ENCODE data around the gene NXNL1.

NXNL1 gene

DNA sequence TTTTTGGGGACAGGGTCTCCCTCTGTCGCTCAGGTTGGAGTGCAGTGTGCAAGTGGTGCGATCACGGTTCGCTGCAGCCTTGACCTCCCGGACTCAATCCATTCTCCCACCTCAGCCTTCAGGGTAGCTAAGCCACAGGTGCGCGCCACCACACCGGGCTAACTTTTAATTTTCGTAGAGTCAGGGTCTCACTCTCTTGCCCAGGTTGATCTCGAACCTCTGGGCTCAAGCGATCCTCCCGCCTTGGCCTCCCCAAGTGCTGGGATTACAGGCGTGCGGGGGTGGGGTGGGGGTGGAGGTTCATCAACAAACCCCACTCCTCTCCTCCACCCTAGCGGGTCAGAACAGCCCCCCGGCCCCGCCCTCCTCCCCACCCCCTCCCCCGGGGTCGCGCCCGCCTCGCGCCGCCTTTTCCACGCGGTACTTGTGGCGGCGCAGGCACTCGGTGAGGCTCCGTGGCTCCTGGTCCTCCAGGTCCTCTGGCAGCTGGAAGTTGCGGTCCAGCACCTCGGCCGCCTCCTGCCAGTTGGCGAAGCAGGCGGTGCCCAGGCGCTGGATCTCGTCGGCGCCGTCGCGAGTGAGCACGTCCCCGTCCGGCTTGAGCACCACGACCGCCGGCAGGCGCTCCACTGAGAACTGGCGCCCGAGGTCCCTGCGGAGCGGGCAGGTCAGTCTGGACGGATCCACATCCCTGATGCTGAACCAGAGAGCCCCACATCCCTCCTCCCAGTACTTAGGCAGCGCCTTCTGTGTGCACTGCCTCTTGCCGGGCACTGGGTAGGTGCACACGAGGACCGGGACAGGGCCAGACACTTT, 5.2 kb downstream of the NXNL1 start:
- no peak for DNase-seq (ENCODE audit: low spot score)

DNA sequence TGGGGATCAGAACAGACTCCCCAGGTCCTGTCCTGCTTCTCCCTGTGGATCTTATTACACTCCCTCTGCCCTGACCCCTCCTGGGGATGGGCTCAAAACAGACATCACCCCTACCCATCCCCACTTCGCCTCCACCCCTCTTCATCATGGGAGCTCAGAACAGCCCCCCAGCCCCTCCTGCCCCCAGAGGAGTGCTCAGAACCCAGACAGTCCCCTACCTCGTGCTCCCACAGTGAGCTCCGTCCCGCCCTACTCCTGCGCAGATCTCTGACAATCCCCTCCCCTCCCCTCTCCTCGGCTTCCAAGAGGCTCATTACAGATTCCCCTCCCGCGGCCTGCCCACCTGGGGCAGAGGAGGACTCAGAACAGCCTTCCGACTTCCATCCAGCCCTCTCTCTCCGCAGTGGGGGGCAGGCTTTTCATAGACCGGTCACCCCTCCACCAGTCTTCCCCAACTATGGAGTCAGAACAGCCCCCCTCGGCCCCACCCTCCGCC, 6.1 kb downstream of the NXNL1 start:
- DNase-seq (ENCODE audit: low spot score): no peak

GRCh38 chr19:17451820-17452219, 8.9 kb downstream of the NXNL1 start:
- DNase-seq (ENCODE audit: low spot score): no peak

DNA sequence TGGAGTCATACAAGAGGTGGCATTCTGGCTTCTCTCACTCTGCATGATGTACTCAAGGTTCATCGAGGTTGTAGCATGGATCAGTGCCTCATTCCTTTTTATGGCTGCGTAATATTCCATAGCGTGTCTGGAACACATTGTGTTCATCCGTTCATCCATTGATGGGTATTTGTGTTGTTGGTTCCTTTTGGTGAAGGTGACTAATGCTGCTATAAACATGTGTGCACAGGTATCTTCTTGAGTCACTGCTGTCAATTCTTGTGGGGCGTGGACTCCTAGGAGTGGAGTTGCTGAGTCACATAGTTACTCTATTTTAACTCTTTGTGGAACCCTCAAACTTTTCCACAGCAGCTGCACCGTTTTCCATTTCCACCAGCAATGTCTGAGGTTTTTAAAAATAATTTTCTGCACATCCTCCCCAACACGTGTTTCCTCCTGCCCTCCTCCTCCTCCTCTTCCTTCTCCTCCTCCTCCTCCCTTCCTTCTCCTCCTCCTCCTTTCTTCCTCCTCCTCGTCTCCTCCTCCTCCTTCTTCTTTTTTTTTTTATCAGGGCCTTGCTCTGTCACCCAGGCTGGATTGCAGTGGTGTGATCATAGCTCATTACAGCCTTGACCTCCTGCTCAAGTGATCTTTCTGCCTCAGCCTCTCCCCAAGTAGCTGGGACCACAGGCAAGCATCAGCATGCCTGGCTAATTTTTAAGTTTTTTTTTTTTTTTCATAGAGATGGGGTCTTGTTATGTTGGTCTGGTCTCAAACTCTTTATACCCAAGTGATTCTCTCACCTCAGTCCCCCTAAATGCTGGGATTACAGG, 10.3 kb downstream of the NXNL1 start:
- DNase-seq (ENCODE audit: low spot score): peak; percentile 82

DNA sequence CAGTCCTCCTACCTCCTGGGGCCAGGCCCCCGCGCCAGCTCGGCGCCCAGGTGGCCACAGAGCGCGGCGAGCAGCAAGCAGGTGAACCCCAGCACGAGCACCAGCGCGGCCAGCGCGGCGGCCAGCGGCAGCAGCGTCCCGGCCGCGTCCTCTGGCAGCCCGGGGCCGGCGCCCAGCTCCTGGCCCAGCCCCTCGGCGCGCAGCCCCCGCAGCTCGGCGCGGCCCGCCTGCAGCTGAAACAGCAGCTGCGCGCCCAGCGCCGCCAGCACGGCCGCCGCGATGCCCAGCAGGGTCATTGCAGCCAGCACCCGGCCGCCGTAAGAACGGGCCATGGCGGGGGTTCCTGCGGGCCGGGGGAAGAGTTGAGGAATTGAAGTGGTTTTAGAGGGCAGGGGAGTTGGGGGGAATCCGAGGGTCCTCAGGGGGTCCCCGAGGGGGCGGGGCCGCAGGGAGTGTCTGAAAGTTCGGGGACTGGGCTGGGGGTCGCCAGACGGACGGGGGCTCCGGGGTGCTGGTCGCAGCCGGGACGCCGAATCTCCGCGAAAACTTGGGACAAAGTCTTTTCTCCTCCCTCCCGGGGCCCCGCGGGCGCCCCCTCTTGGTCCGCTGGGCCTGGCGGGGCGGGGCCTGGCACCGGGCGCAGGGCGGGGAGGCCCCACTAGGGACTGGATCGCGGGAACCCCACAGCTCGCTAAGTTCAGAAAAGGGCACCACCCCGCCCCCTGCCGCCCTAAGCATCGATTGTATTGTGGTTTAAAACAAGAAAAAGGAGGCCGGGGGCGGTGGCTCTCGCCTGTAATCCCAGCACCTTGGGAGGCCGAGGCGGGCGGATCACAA, 12.4 kb downstream of the NXNL1 start, which contains the start of gene TMEM221:
Gene TMEM221 (minus strand): TSS at position 538 of the 837 bp plus-strand sequence. CDS start 206 bp downstream, at position 332.
- DNase-seq (ENCODE audit: low spot score): peak; percentile 30

- DNase-seq (ENCODE audit: low spot score): no peak
Observed at GRCh38 chr19:17447704-17448130, 13.0 kb downstream of the NXNL1 start.

DNA sequence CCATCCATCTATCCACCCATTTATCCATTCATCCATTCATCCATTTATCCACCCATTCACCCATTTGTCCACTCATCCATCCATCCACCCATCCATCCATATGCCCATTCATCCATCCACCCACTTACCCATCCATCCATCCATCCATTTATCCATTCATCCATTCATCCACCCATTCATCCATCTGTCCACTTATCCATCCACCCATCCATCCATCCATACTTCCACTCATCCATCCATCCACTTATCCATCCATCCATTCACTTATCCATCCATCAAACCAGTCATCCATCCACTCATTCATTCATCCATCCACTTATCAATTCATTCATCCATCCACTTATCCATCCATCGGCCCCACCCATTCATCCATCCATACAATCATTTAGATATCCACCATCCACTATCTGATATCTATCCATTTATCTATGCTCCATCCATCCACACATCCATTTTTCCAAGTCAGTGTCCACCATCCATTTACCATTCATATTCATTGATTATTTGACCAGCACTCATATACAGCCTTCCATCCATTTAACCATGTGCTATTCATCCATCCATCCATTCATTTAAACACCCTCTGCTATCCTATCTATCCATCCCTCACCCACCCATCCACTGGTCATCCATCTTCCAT, 15.1 kb downstream of the NXNL1 start:
- DNase-seq (ENCODE audit: low spot score): no peak

GRCh38 chr19:17441241-17442021, 19.3 kb downstream of the NXNL1 start:
- no peak for DNase-seq (ENCODE audit: low spot score)

- no peak for DNase-seq (ENCODE audit: low spot score)
Observed at GRCh38 chr19:17436874-17437267, 23.9 kb downstream of the NXNL1 start.

GRCh38 chr19:17436094-17436873, 24.4 kb downstream of the NXNL1 start:
- no peak for DNase-seq (ENCODE audit: low spot score)

- no peak for DNase-seq (ENCODE audit: low spot score)
Observed at GRCh38 chr19:17435218-17435617, 25.5 kb downstream of the NXNL1 start.

GRCh38 chr19:17431417-17431816, 29.3 kb downstream of the NXNL1 start:
- DNase-seq (ENCODE audit: low spot score): no peak

DNA sequence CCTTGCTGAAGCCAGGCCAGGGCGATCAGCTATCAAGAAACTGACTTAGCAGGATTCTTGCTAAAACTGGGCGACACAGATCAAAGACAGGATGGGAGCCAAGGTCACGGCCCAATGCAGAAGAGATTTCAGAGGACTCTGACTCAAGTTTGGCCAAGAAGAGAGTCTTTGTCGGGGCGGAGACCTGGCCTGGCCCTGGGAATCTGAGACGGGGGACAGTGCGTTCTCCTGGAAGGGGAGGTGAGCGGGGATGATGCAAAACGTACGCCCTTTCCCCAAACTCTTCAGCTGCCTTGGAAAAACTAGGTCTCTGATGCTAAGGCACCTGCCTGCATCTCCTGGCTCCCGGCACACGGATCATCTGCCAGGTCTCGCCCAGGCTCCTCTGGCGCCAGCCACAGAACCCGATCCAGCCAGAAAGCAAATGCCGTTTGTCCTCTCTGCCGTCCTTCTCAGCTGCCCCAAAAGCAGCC, 31.0 kb downstream of the NXNL1 start:
- no peak for DNase-seq (ENCODE audit: low spot score)

DNA sequence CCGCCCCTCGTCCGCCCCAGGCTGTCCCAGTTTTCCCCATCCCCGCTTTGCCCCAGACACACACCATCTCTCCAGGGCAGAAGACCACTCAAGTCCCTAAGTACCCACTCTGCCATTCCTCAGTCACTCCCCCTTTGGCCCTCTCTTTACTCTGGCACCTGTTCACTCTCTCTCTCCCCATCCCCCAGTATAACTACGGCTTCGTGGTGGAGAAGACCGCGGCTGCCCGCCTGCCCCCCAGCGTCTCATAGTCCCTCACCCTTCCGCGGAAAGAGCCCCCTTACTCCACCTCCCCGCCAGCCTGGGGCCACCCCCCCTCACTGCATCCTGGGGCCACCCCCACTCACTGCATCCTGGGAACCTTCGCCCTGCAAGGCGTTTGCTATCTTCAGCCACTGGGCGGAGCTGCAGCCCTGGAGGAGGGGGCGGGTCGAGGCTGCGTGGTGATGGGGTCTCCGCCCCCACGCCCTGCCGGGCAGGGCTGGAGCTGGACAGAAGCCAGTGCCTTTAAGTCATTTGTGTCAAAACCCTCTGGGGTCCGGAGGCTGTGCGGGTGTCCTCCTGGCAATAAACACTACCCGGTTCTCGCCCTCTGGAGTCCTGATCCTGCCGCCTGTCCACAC, 35.9 kb downstream of the NXNL1 start:
- DNase-seq (ENCODE audit: low spot score): no peak

DNA sequence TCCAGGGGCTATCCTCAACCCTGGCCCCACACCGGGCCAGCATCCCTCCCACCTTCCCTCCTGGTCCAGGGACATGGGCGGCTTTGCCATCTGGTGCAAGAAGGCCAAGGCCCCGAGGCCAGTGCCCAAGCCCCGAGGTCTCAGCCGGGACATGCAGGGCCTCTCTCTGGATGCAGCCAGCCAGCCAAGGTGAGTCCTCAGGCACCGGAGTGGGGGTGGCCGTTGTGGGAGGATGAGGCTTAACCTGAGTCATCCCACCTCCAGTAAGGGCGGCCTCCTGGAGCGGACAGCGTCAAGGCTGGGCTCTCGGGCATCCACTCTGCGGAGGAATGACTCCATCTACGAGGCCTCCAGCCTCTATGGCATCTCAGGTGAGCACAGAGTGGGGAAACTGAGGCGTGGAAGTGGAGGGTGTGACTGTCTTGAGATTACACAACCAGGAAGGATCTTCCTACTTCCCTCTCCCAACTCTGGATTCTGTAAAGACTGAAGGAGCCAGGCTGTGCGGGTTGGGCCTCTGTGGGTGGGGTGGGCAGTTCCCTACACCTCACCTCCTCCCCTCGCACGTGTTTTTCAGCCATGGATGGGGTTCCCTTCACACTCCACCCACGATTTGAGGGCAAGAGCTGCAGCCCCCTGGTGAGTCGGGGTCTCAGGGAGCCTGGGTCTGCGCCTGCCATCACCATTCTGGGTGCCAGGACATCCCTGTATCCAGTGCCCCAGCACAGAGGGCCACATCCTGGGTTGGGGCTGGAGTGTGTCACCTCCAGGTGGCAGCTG, 37.1 kb downstream of the NXNL1 start:
- DNase-seq (ENCODE audit: low spot score): no peak

- DNase-seq (ENCODE audit: low spot score): no peak
Observed at GRCh38 chr19:17421942-17422341, 38.8 kb downstream of the NXNL1 start.

- DNase-seq (ENCODE audit: low spot score): peak; percentile 53
Observed at GRCh38 chr19:17420475-17420924, 40.2 kb downstream of the NXNL1 start.

Data from SW480 (cell line).